Measurements from ENCODE around the gene IFI44. TPM values are rescaled to one million over a fixed set of nuclear protein-coding genes. Genes with fewer than 3 reads are reported as not detected.

IFI44 gene
- total and polyA plus RNA-seq, 2 of the 13 experiments (the other 11 are each of a cell fraction or from before 2014, with no cell fraction given), result not detected

- TF ChIP-seq ZNF687 (CRISPR knock-in tag; IDR thresholded peaks at IDR 0.05), result peak; percentile 16; the same call in 1 of the 2 replicates
- TF ChIP-seq YEATS4 (CRISPR knock-in tag; IDR thresholded peaks at IDR 0.05; ENCODE audit: borderline replicate concordance), result 0 out of 2 replicates have a peak, but pooled peaks have one; percentile 25
Observed at GRCh38 chr1:78607944-78608343, 41.7 kb upstream of the IFI44 start (continued).

DNA sequence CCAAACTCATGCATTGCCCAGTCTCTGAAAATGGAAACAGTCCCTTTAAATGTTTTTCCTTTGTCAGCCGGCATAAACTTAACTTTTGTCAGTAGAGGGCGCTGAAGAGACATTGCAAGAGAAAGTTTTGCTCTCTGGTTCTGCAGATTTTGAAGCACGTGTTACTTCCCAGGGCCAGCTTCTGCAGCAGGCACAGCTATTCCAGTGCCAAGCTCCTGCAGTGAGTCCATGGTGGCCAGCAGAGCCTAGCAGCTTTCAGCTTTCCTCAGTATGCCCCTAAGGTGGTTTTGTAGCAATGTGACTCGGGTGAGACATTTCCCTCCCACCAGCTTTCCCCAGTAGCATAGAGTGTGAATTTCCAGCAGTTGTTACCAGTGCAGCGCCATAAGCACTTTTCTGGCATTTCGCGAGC lies 32.0 kb upstream of the IFI44 start:
- H3K4me2 ChIP-seq (ENCODE audit: low read depth, low read length), result no peak overlapping the region
- H3K36me3 ChIP-seq (replicated peaks in 1 of 2; ENCODE audit: control insufficient read depth in 1 of 2, insufficient read depth in 2 of 2, low read length in 2 of 2), result no peaks in the 10 kb centered on the region
- no TSS peak for BruUV-seq (replicated peaks)
- no peak overlapping the region for H3K27ac ChIP-seq (ENCODE audit: extremely low read length, insufficient read depth, low read length)
- H3K9ac ChIP-seq (ENCODE audit: insufficient read depth, low read depth, low read length), result no peak overlapping the region
- POLR2A ChIA-PET, result no interaction called here
- no peaks in the 10 kb centered on the region for H3K9me3 ChIP-seq (ENCODE audit: low read length)
- H3K4me1 ChIP-seq (ENCODE audit: insufficient read depth, low read length), result no peaks in the 10 kb centered on the region
- ATAC-seq, result peak; percentile 91
- FAIRE-seq, result peak; percentile 76
- H3K4me3 ChIP-seq (replicated peaks in 1 of 3; ENCODE audit: insufficient read depth in 1 of 3, low read depth in 2 of 3, low read length in 3 of 3), result no peak overlapping the region
- H3K79me2 ChIP-seq (ENCODE audit: insufficient read depth, low read length), result no peaks in the 10 kb centered on the region
- in situ Hi-C loops (cut with HindIII; ENCODE audit: extremely low pct_ligation_motif_present, low pct_unique_long_range_greater_than_20kb) (no loop called here), intact Hi-C loops (cut with micrococcal nuclease; ENCODE audit: unreplicated experiment) (loop anchor here (1.0 kb wide), 1 partner anchor 59 kb away; no protein-coding TSS in a partner anchor)
- H3K27me3 ChIP-seq (ENCODE audit: control insufficient read depth in 1 of 2, insufficient read depth in 2 of 2, low read length in 2 of 2), result no peaks in the 10 kb centered on the region
- peak; percentile 78 for DNase-seq (ENCODE audit: low spot score)
- H4K20me1 ChIP-seq (ENCODE audit: insufficient read depth, low read length), result no peaks in the 10 kb centered on the region
- CTCF ChIA-PET (ENCODE audit: low intra/inter-chr PET ratio, low total read pairs), result interaction anchor here (2.7 kb wide), 1 partner anchor 59 kb away, joined by 17 read pairs; no protein-coding TSS in a partner anchor
- whole genome bisulfite sequencing (ENCODE audit: low lambda C conversion rate), result 43% methylated on average over 7 of the region's 7 CpGs
- H2AFZ ChIP-seq (ENCODE audit: low read length), result no peak overlapping the region
- TF ChIP-seq HNRNPLL (IDR thresholded peaks at IDR 0.05; ENCODE audit: low read depth, low read length, poor library complexity, severe bottlenecking) (no peak), MYC (CRISPR knock-in tag; IDR thresholded peaks at IDR 0.05; ENCODE audit: borderline replicate concordance) (peak; percentile 22; the same call in 1 of the 2 replicates), ZNF44 (CRISPR knock-in tag; IDR thresholded peaks at IDR 0.05) (no peak), ZBTB21 (CRISPR knock-in tag; IDR thresholded peaks at IDR 0.05) (no peak), TFDP2 (CRISPR knock-in tag; IDR thresholded peaks at IDR 0.05) (peak; percentile 24; the same call in 1 of the 2 replicates), YEATS4 (CRISPR knock-in tag; IDR thresholded peaks at IDR 0.05; ENCODE audit: borderline replicate concordance) (no peak), ZBTB7A (CRISPR knock-in tag; IDR thresholded peaks at IDR 0.05) (no peak), CTCF (CRISPR knock-in tag; IDR thresholded peaks at IDR 0.05) (peak; percentile 77)
- TF ChIP-seq, protein P1, sequence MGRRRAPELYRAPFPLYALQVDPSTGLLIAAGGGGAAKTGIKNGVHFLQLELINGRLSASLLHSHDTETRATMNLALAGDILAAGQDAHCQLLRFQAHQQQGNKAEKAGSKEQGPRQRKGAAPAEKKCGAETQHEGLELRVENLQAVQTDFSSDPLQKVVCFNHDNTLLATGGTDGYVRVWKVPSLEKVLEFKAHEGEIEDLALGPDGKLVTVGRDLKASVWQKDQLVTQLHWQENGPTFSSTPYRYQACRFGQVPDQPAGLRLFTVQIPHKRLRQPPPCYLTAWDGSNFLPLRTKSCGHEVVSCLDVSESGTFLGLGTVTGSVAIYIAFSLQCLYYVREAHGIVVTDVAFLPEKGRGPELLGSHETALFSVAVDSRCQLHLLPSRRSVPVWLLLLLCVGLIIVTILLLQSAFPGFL (CRISPR knock-in tag; IDR thresholded peaks at IDR 0.05), result no peak

Measured in HepG2 (cell line).